ENCODE data around the gene TSPAN31. TPM values are rescaled to one million over a fixed set of nuclear protein-coding genes. Genes with fewer than 3 reads are reported as not detected.
"Not testable (repeated sequence)": the region's sequence is repeated elsewhere in the genome, so short reads cannot be mapped to it uniquely, and the experiment has no call there.

Gene TSPAN31
- total RNA-seq: 10 to 100 TPM; 11.7 to 15.0 TPM

- H3K36me3 Mint-ChIP-seq: peaks cover 26% of the 10 kb centered on the region
- ChIA-PET CTCF (interaction anchor here (0.7 to 3.2 kb wide), 3 partner anchors 10 to 15 kb away, joined by 3 to 14 read pairs (median 7); partner anchors contain the start of gene MARCHF9), POLR2A (interaction anchor here (1.1 to 1.3 kb wide), 3 partner anchors 20 to 221 kb away, joined by 4 to 5 read pairs (median 4); partner anchors contain the start of genes EEF1AKMT3 and METTL1)
- DNase-seq: peak; percentile 98
- H3K4me3 Mint-ChIP-seq: peak within 1 kb of the TSS; percentile 93
- intact Hi-C loops (cut with micrococcal nuclease): loop anchor here (1.0 to 5.0 kb wide), 7 partner anchors 7 to 266 kb away; partner anchors contain the start of genes ARHGAP9, B4GALNT1, CDK4 and DCTN2
- no peaks in the 10 kb centered on the region for H3K9me3 Mint-ChIP-seq
- H3K4me1 Mint-ChIP-seq (ENCODE audit: low read depth): peaks cover 50% of the 10 kb centered on the region
- peak within 1 kb of the TSS; percentile 88 for H3K27ac Mint-ChIP-seq
- no peaks in the 10 kb centered on the region for H3K27me3 Mint-ChIP-seq
Measured at GRCh38 chr12:57744777-57745484, at the start of gene TSPAN31. Gene TSPAN31, plus strand, starts transcription at chr12:57745039. Its CDS starts 116 bp downstream, at chr12:57745155.

- intact Hi-C loops (cut with micrococcal nuclease): no loop called here
- no peak overlapping the region for H3K27ac Mint-ChIP-seq
- POLR2A ChIA-PET: no interaction called here
- no peak for DNase-seq
- H3K9me3 Mint-ChIP-seq: no peaks in the 10 kb centered on the region
- no peaks in the 10 kb centered on the region for H3K27me3 Mint-ChIP-seq
- H3K4me1 Mint-ChIP-seq (ENCODE audit: low read depth): peaks cover 2% of the 10 kb centered on the region
- H3K4me3 Mint-ChIP-seq: no peak overlapping the region
- CTCF ChIA-PET: no interaction called here
- H3K36me3 Mint-ChIP-seq: peaks cover 24% of the 10 kb centered on the region
Measured at GRCh38 chr12:57695770-57696432, 48.9 kb upstream of the TSPAN31 start.

GRCh38 chr12:57697076-57697475, 47.8 kb upstream of the TSPAN31 start:
- intact Hi-C loops (cut with micrococcal nuclease): no loop called here
- no peak for DNase-seq
- no peaks in the 10 kb centered on the region for H3K9me3 Mint-ChIP-seq
- H3K4me3 Mint-ChIP-seq: no peak overlapping the region
- peaks cover 2% of the 10 kb centered on the region for H3K4me1 Mint-ChIP-seq (ENCODE audit: low read depth)
- ChIA-PET POLR2A (no interaction called here), CTCF (no interaction called here)
- H3K27me3 Mint-ChIP-seq: no peaks in the 10 kb centered on the region
- no peak overlapping the region for H3K27ac Mint-ChIP-seq
- H3K36me3 Mint-ChIP-seq: peaks cover 28% of the 10 kb centered on the region

- ChIA-PET CTCF (interaction anchor here (0.6 kb wide), 1 partner anchor 116 kb away, joined by 3 read pairs; no protein-coding TSS in a partner anchor), POLR2A (no interaction called here)
- Mint-ChIP-seq H3K27ac (no peak overlapping the region), H3K36me3 (peaks cover 40% of the 10 kb centered on the region), H3K4me1 (ENCODE audit: low read depth) (peaks cover 2% of the 10 kb centered on the region), H3K9me3 (peaks cover 7% of the 10 kb centered on the region), H3K4me3 (no peak overlapping the region), H3K27me3 (no peaks in the 10 kb centered on the region)
- no peak for DNase-seq
- intact Hi-C loops (cut with micrococcal nuclease): no loop called here
Measured at GRCh38 chr12:57698414-57698813, 46.4 kb upstream of the TSPAN31 start.

GRCh38 chr12:57700317-57700716, 44.5 kb upstream of the TSPAN31 start:
- Mint-ChIP-seq H3K27me3 (no peaks in the 10 kb centered on the region), H3K4me1 (ENCODE audit: low read depth) (peaks cover 2% of the 10 kb centered on the region), H3K27ac (no peak overlapping the region), H3K9me3 (peaks cover 13% of the 10 kb centered on the region), H3K36me3 (peaks cover 55% of the 10 kb centered on the region), H3K4me3 (no peak overlapping the region)
- no peak for DNase-seq
- ChIA-PET CTCF (no interaction called here), POLR2A (no interaction called here)
- intact Hi-C loops (cut with micrococcal nuclease): no loop called here

- peaks cover 3% of the 10 kb centered on the region for H3K4me1 Mint-ChIP-seq (ENCODE audit: low read depth)
- DNase-seq: no peak
- ChIA-PET CTCF (no interaction called here), POLR2A (interaction anchor here (0.9 kb wide), 1 partner anchor 13 kb away, joined by 3 read pairs; no protein-coding TSS in a partner anchor)
- peaks cover 13% of the 10 kb centered on the region for H3K9me3 Mint-ChIP-seq
- H3K36me3 Mint-ChIP-seq: peaks cover 42% of the 10 kb centered on the region
- intact Hi-C loops (cut with micrococcal nuclease): no loop called here
- H3K4me3 Mint-ChIP-seq: no peak overlapping the region
- no peaks in the 10 kb centered on the region for H3K27me3 Mint-ChIP-seq
- H3K27ac Mint-ChIP-seq: no peak overlapping the region
Measured at GRCh38 chr12:57707250-57707649, 37.6 kb upstream of the TSPAN31 start.

GRCh38 chr12:57708296-57708695, 36.5 kb upstream of the TSPAN31 start:
- ChIA-PET POLR2A (interaction anchor here (0.6 kb wide), 1 partner anchor 16 kb away, joined by 5 read pairs; no protein-coding TSS in a partner anchor), CTCF (no interaction called here)
- H3K4me3 Mint-ChIP-seq: no peak overlapping the region
- peaks cover 32% of the 10 kb centered on the region for H3K36me3 Mint-ChIP-seq
- peaks cover 7% of the 10 kb centered on the region for H3K9me3 Mint-ChIP-seq
- H3K27me3 Mint-ChIP-seq: no peaks in the 10 kb centered on the region
- DNase-seq: no peak
- H3K4me1 Mint-ChIP-seq (ENCODE audit: low read depth): peaks cover 3% of the 10 kb centered on the region
- intact Hi-C loops (cut with micrococcal nuclease): no loop called here
- H3K27ac Mint-ChIP-seq: no peak overlapping the region

- ChIA-PET CTCF (interaction anchor here (1.2 kb wide), 1 partner anchor 12 kb away, joined by 6 read pairs; no protein-coding TSS in a partner anchor), POLR2A (interaction anchor here (0.7 kb wide), 1 partner anchor 9 kb away, joined by 3 read pairs; no protein-coding TSS in a partner anchor)
- Mint-ChIP-seq H3K27me3 (no peaks in the 10 kb centered on the region), H3K9me3 (no peaks in the 10 kb centered on the region), H3K4me3 (no peak overlapping the region), H3K27ac (no peak overlapping the region), H3K4me1 (ENCODE audit: low read depth) (peaks cover 3% of the 10 kb centered on the region), H3K36me3 (peaks cover 18% of the 10 kb centered on the region)
- intact Hi-C loops (cut with micrococcal nuclease): no loop called here
- DNase-seq: no peak
Measured at GRCh38 chr12:57712701-57713100, 32.1 kb upstream of the TSPAN31 start.

GRCh38 chr12:57713209-57713608, 31.6 kb upstream of the TSPAN31 start:
- DNase-seq: no peak
- Mint-ChIP-seq H3K4me1 (ENCODE audit: low read depth) (peaks cover 3% of the 10 kb centered on the region), H3K36me3 (peaks cover 23% of the 10 kb centered on the region), H3K9me3 (no peaks in the 10 kb centered on the region), H3K27me3 (no peaks in the 10 kb centered on the region), H3K4me3 (no peak overlapping the region), H3K27ac (no peak overlapping the region)
- intact Hi-C loops (cut with micrococcal nuclease): no loop called here
- POLR2A ChIA-PET: interaction anchor here (0.7 kb wide), 1 partner anchor 26 kb away, joined by 3 read pairs; no protein-coding TSS in a partner anchor
- CTCF ChIA-PET: interaction anchor here (1.2 kb wide), 1 partner anchor 12 kb away, joined by 6 read pairs; no protein-coding TSS in a partner anchor

- H3K27ac Mint-ChIP-seq; H3K9me3 Mint-ChIP-seq; H3K4me1 Mint-ChIP-seq (ENCODE audit: low read depth); H3K27me3 Mint-ChIP-seq; POLR2A ChIA-PET; DNase-seq; intact Hi-C loops (cut with micrococcal nuclease); H3K4me3 Mint-ChIP-seq: not testable (repeated sequence)
- CTCF ChIA-PET: interaction anchor here (1.1 kb wide), 1 partner anchor 21 kb away, joined by 3 read pairs; the partner anchor contains the start of gene OS9
- H3K36me3 Mint-ChIP-seq: peaks cover 37% of the 10 kb centered on the region
Measured at GRCh38 chr12:57715036-57715748, 29.6 kb upstream of the TSPAN31 start.

GRCh38 chr12:57715786-57716185, 29.1 kb upstream of the TSPAN31 start:
- no peak overlapping the region for H3K4me3 Mint-ChIP-seq
- no peaks in the 10 kb centered on the region for H3K27me3 Mint-ChIP-seq
- H3K4me1 Mint-ChIP-seq (ENCODE audit: low read depth): no peaks in the 10 kb centered on the region
- CTCF ChIA-PET: no interaction called here
- intact Hi-C loops (cut with micrococcal nuclease): no loop called here
- POLR2A ChIA-PET: no interaction called here
- peaks cover 42% of the 10 kb centered on the region for H3K36me3 Mint-ChIP-seq
- no peak for DNase-seq
- H3K9me3 Mint-ChIP-seq: no peaks in the 10 kb centered on the region
- no peak overlapping the region for H3K27ac Mint-ChIP-seq

GRCh38 chr12:57716305-57716704, 28.5 kb upstream of the TSPAN31 start:
- H3K36me3 Mint-ChIP-seq: peaks cover 42% of the 10 kb centered on the region
- no peak overlapping the region for H3K27ac Mint-ChIP-seq
- H3K9me3 Mint-ChIP-seq: no peaks in the 10 kb centered on the region
- intact Hi-C loops (cut with micrococcal nuclease): no loop called here
- no peaks in the 10 kb centered on the region for H3K27me3 Mint-ChIP-seq
- CTCF ChIA-PET: no interaction called here
- H3K4me3 Mint-ChIP-seq: no peak overlapping the region
- POLR2A ChIA-PET: no interaction called here
- DNase-seq: no peak
- no peaks in the 10 kb centered on the region for H3K4me1 Mint-ChIP-seq (ENCODE audit: low read depth)
